ENCODE data around the gene CCR9.

Gene CCR9

DNA sequence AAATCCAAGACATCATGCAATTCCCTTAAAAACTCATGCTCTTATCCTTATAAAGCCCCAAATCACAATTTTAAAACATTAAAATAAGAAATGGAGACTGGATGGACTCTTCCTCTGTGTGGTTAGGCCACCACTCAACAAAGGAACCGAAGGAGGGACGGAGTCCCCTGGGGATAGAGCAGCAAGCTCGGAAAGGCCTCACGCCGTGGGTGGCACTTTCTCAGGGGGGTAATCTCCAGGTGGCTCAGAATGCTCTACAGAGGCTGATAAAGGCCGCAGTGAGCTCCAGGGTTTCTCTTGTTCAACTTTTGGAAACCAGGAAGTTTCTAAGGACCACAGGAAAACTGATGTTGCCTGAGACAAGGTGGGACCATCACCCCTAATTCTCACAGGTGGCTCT lies 23.2 kb downstream of the CCR9 start:
- no peak for DNase-seq

DNA sequence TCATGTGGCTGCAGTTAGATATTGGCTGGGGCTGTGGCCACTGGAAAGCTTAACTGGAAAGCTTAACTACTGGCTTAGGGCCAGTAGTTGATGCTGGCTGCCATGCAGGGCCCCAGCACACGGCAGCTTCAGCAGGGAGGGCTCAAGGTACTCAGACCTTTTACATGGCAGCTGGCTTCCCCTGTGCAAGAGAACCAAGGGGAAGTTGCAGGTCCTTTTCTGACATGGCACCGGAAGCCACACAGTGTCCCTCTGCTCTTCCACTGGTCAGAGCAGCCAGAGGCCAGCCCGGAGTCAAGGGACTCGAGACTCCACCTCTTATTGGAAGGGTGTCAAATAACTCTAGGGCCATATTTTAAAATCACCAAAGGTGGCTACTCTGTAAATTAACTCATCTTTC lies 24.5 kb downstream of the CCR9 start:
- DNase-seq, result no peak

DNA sequence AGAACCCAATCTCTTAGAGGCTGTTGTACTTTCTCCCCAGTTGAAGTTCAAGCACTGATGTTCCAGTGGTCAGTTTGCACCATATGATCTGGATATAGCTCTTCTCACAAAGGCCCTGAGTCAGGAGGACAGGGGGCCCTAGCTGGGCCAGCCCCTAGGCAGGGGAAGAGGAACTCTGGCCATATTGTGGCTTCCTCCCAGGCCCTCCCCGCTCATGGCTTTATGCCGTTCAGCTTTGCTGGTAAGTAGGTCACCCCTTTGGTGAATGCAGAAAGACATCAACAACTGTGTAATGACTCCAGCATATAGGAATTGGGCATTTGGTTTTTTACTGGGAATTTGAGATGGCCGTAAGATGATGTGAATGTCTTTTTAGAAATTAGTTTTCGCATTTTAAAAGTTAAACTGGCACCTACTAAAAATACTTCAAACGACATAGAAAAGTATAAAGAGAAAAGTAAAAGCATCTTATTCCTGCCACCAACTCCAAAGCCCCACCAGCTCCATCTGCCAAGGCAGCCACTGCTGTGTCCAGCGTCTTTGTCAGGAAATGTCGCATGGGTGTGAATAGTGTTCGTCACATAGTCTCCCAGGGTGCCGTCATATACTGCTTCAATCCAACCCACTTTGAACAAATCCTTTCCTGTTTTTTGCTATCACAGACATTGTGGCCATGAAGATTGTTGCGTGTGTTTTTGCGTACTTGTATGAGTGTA lies 25.3 kb downstream of the CCR9 start:
- DNase-seq, result no peak

DNA sequence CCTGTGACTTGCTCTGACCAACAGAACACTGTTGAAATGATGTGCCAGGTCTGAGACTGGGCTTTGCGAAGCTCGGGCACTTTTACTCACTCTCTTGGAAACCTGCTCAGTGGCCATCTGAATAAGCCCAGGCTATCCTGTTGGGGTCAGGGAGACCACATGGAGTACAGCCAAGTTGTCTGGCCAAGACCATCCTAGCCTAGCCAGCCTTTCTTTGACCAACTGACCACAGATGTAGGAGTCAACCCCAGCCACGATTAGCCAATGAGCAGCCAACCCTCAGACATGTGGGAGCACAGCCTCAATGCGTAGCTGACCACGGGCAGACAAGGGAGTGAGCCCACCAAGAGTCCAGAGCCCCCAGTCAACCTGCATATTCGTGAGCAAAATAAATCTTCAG lies 26.1 kb downstream of the CCR9 start:
- no peak for DNase-seq

DNA sequence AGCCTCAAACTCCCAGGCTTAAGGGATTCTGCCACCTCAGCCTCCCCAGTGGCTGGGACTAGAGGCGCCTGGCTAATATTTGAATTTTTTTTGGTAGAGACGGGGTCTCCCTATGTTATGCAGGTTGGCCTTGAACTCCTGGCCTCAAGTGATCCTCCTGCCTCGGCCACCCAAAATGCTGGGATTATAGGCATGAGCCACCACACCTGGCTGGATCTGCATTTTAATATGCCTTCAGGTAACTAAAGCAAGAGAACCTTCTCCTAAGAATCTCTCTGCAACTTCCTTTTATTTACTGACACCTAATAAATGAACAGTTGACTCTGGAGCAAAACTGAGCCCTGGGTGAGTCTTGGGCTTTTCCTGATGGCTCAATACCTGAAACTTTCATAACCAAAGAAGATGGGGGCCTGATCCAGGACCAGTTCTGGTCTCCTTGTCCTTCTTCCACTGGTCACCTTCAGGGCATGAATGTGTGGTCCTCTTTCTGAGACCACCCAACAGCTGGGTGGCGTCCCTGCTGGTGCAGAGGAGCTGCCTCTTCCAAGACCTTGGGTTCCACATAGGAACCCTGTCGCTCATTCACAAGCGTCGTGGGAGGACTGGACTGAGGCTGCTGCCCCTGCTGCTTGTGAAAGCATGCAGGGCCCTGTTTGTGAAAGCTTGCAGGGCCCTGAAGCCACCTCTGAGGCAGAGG lies 28.2 kb downstream of the CCR9 start:
- DNase-seq, result no peak

DNA sequence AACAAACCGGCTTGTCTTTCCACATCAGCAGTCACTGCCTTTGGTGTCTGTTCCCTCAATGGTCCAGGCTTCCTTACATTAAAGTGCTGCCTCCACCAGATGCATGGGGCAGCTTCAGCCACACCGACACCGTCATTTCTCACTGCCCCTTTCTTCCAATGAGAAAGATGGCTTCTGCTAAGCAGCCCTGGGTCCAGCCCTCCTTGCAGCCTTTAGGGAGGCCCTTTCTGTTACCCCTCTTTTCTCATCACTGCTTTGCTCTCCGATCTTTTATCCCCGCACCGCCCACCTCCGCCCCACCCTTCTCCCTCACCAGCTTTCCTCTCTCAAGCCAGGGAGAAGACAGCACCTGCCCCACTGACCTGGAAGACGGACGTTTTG lies 28.7 kb downstream of the CCR9 start:
- DNase-seq, result no peak

DNA sequence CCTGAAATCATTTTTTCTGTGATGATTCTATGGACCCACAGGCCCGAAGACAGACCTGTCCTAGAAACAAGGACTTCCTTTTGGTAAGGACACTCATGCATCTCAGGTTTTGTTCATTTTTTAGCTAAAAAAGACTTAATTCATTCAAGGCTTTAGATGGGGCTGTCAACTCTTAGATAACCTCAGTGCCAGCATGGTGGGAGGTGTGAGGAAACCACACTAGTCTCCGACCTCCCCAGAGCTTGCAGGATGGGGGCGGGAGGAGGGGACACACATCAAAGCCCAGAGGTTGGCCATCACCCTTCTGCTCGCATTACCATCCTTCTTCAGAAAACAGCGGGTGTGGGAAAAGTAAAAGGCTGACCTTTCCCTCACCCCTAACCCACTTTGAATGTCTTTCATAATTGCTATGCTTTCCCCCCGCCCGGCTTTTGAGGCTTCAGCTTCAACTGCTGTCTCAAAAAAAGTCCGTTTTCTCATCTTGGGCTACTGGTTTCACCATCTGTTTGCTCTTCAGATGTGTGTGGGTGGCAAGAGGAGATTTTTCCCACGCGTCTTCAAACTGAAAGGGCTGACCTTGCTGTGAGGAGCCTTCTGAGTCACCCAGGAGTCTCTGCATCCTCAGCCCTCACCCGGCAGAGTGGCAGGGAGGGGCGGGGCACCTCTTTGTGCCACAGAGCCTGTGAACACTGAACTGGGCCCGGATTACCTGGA lies 29.3 kb downstream of the CCR9 start:
- peak; percentile 66 for DNase-seq

DNA sequence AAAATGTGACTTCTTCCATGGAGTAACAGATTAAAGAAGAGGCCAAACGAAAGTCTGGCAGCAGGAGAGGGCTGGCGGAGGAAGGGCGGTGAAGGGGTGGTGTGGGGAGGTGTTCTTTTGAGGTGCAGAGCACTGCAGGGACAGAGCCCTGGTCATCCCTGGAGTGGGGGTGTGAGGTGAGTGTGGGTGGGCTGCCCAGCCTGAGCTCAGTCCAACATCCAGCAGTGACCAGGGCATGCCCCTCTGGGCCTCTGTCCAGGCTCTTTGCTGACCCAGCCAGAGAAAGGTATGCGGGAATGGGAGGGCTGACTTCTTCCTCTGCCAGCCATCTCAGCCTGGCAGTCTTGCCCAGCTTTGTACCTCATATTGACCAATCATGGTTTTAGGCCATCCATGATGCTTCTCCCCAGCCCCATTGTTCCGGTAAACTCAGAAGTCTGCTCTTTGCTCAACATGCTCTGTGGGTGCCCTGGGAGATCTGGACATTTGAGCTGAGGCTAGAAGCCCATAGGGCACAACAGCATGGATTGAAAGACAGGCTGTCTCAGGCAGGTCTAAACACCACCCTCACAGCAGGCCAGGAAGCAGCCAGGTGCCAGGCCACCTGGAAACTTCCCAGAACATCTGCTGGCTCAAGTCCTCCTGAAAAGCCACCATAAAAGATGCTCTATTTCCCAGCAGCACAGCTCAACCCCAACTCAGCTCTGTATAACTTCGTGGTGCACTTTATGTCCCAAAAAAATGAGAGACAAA lies 31.0 kb downstream of the CCR9 start:
- DNase-seq, result no peak

DNA sequence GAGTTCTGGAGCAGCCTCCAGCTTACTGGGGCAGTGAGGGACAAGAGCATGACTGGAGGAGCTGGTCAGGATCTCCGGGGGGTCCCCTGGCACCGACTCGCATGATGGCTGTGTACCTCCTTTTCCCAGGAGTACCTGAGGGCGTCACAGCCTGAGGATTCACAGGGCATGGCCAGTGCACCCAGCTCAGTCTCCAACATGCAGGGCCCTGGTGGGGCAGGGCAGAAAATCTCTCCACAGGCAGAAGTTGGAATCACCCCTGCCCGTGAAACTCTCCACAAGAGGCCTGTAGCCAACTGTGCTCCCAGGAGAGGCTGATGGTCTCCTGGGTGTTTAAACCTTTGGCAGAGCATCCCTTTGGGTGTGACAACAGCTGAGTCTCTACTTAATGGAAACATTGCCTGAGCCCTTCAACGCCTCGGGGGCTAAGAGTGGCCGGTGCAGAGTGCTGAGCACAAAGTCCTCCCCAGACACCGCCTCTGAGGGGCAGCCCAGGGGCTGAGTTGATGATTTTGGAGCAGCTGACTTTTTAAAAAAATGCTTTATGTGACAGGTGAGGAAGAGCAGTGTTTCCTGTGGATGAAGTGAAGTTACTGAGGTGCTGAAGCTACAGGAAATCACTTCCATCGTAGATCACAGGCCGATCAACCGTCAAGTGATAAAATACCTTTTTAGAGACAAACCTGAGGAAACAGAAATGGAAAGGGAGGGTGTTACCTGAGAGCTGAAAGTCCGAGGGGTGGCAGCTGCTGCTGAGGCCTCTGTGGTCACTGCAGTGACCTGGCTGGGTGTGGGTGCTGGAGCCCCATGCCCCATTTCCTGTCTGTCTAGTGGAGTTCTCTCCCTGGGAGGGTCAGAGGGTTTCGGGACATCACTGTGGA lies 35.1 kb downstream of the CCR9 start:
- DNase-seq, result no peak

DNA sequence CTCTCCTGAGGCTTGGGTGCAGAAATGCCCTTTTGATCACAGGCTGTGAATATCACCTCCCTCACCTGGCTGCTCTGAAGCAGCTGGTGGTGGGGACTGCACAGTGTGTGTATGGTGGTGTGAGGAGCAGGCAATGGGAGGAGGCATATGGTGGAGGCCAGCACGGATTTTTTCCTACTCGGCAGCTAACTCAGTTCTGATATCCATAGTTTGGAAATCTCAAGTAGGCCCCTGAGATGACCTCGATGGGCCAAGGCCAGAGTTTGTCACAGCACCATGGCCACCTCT lies 35.6 kb downstream of the CCR9 start:
- DNase-seq, result no peak

DNA sequence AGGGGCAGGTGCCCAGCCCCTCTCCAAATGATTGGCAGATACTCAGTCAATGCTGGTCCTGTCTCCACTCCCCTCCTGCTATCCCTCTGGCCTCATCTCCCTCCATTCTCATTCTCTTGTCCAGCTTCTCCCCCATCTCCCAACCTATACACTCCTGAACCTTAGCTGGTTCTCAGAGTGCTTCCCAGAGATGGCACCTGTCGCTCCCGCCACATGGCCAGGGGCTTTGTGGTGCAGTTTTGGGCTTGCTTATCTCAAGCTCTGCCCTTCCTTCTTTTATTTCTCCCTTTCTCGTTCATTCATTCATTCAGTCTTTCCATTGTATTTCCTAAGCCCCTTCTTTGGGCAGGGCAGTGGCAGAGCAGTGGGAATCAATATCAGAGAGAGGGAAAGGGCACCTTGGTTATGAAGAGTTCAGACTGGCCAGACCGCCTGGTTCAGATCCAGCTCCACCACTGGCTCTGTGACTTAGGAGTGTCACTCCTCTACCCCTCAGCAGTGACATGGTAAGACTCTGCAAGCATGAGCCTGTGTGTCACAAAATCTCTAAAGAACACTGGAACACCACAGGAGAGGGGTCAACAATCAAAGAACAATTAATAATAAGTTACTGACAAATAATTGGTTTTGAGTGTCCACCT lies 36.7 kb downstream of the CCR9 start:
- DNase-seq, result no peak

DNA sequence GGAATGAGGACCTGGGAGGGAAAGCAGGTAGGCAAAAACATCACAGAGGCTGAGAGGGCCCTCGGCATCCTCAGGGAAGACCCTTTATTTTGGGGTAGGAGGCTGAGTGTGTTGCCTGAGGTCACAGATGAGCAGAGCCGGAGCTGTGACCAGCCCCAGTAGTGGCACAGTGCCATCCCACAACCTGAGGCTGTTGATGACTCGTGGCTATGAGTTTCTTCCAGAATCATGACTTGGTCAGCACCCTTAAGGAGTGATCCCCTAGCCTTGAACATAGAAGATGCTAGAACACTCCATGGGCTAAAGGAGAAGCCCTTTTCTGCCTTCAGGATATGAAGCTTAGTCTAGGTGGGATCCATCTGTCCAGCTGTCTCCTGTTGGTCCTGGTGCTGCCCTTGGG lies 37.4 kb downstream of the CCR9 start:
- DNase-seq, result no peak

DNA sequence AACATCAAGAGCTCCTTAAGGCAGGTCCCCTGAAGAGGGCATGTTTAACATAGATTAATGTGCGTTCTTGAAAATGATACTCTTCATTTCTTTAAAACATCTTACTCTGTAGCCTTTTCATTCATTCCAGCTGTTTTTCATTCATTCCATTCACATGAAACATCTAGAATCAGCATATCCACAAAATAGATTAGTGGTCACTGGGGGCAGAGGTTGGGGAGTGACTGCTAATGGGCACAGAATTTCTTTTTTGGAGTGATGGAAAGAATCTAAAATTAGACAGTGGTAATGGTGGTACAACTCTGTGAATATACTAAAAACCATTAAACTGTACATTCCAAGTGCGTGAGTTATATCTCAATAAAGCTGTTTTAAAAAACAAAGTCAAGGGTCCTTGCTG lies 41.5 kb downstream of the CCR9 start:
- no peak for DNase-seq

DNA sequence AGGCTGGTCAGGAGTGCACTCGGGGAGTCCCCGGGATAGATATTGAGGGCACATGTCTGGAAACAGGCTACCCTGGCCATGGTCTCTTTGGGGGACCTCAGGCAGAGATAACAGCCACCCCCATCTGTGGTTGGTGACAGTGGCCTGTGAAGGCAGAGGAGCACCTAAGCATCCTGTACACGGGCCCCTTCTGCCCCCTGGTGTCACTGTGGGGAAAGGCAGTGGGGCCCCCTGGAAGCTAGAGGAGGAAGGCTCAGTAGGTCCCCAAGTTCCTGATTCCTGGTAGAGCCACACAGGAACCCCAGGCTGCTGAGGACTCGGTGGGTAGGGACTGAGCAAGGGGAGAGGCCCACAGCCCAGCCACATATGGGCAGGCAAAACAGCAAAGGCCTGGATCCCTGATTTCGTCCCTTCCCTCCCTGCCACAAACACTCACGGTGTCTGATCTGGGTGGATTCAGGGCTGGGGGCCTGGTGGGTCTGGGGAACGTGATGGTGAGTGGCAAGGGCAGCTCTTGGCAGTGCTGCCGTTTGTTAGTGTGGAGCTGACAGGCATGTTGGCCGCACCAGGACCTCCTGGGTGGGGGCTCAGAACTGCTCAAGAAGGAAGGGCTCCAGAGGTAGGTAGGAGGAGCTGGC lies 42.8 kb downstream of the CCR9 start:
- peak; percentile 60 for DNase-seq

DNA sequence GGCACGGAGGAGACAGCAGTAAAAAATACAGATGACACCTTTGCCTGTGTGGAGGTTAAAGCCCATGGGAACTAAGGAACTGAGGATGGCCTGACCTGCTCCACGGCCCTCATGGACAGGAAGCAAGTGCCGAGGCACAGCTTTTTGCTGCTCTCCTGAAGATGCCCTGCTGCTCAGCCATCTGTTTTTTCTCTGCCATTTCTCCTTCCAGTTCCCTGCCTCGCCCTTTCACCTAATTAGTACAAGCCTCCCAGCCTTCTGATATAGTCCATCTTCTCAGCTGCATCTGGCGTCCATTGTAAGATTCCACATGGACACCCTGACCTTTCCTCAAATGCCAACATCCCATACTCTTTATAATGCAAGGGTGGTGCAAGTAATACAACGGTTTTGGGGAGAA lies 45.2 kb downstream of the CCR9 start:
- no peak for DNase-seq

DNA sequence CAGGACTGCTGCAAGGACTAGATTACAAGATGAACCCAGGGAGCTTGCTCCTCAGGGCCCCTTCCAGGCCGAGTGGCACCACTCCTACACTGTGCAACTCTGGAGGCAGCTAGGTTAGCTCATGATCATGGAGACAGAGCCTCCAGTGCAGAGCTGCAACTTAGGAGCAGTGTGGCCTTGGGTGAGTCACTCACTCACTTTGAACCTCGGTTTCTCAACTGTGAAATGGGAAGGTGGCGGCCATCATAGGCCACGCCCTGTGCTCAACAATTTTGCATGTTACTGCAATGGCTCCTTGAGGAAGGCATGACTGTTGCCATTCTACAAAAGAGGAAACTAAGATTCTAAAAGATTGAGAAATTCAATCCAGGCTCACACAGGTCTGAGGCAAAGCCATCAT lies 45.8 kb downstream of the CCR9 start:
- peak; percentile 53 for DNase-seq

DNA sequence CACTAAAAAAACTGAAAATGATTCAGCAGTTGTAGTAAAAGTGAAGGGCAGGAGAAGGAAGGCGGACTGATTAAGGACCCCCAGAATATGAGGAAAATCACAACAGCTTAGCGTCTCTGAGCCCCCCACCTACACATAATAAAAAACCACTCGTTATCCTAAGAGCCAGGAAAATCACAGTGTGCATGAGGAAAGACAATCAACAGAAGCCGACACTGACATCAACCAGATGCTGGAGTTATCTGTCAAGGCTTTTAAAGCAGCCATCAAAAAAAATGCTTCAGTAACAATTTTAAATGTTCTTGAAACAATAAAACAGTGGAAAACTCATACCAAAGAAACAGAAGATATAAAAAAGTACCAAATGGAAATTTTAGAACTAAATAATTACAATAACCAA lies 47.2 kb downstream of the CCR9 start:
- no peak for DNase-seq

DNA sequence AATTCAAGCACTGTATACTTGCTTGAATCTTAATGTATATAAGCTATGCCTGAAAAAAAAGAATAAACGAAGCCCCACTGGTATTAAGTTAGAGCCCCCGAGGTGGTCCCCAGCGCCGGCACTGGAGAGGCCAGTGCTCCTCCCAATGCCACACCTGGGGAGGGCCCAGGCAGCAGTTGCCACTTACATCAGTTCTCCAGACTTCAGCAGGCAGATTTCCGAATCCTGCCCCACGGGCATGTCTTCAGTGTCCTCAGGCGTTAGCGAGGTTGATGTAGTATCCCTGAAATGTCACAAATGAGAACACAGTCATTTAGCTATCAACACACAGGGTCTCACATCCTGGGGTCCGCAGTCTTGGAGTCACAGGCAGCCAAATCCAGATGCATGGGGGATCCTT lies 49.9 kb downstream of the CCR9 start:
- no peak for DNase-seq

DNA sequence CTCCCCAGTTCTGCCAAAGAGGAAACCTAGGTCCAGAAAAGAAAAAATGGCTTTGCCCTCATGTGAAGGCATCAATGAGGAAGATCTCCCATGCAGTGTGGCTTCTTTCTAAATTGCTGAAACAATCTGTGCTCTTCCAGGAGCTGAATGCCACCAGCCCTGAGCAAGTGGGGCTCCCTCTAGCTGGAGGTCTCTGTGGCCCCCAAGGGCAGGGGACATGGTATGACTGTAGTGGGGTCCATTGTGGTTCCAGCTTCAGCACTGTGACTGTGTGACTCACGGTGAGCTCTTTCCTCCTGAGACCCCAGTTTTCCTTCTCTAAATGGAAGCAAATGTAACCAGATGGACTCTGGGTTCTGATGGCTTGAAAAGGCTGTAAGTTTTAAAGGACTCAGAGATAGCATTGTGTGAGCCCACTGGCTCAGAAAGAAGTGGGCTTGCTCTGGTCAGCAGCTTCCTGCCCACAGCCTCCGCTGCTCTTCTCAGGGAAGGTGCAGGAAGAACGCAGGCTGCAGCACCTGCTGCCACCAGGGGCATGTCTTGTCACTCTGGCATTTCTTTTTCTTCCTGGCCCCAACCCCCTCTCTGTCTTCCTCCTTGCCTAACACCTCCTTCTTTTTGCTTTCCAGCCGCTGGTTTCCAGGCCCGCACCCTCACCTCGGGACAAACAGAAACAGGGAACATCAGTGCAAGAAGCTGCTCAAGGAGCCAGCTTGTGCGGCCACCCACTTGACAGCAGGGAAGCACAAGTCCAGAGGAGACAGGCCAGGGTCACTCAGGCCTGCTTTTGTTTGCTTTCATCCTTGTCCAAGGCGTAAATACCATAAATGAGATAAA lies 51.1 kb downstream of the CCR9 start:
- no peak for DNase-seq

DNA sequence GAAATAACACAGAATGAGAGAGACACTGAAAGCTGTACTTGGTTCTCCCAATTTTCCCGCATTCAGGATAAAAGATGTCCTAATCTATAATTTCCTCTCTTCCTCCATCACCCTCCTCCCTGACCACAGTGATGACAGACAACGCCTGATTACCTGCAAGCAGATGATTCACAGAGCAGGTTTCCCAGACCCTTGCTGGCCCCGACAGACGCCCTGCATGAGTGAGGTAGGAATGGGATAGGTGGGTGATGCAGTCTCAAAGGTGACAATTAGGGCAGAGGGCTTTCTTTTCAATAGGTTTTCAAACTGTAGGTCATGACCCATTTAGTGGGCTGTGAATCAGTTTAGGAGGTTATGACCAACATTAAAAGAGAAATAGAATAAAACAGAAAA lies 51.7 kb downstream of the CCR9 start:
- DNase-seq, result no peak

DNA sequence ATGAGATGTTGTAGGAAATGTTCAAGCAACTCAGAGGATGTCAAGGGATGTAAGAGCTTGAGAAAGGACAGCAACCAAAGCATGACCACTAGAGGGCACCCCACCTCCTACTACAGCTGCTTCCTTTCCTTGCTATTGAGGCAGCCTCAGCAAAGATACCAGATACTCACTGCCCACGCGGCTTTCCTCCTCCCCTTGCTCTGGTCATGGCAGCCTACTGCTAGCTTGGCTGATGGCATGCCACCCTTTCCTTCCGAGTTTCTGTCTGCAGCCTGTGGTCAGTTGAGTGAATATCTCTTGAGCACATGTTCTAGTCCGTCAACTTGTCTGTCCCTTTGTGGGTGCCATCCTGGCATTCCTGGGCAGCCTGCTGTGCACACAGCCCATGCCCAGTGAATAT lies 52.5 kb downstream of the CCR9 start:
- peak; percentile 79 for DNase-seq
